HT1080 (cell line): ENCODE data around the gene TMEM81. TPM values are rescaled to one million over a fixed set of nuclear protein-coding genes. Genes with fewer than 3 reads are reported as not detected.

ENCODE experiments used
- DNase-seq: peaks from one replicate; pipeline ENCODE4 v3.0.0-alpha.2; 2015; ENCODE audit warnings: low read depth
- total RNA-seq: library from RNA; depleted of rRNA; stranded (reverse); fragments of >200 nt; shearing (Covaris generic); gene quantifications from 2 replicates; pipeline ENCODE4 v1.2.3, GENCODE V29; 2014

Gene TMEM81
- total RNA-seq, 1 experiment from 2014 or later = 1.2 TPM

DNA sequence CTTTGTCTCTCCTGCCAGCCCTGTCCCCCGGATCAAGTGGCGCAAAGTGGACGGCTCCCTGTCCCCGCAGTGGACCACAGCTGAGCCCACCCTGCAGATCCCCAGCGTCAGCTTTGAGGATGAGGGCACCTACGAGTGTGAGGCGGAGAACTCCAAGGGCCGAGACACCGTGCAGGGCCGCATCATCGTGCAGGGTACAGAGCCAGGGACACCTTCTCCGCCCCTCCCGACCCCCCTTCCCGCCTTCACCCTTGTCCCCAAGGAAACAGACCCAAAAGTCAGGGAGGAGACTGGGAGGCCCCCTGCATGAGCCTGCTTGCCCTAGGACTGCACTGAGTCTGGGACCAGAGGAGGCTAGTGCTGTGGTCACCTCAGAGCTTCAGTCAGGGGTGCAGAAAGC, 23.0 kb downstream of the TMEM81 start:
- no peak for DNase-seq

DNA sequence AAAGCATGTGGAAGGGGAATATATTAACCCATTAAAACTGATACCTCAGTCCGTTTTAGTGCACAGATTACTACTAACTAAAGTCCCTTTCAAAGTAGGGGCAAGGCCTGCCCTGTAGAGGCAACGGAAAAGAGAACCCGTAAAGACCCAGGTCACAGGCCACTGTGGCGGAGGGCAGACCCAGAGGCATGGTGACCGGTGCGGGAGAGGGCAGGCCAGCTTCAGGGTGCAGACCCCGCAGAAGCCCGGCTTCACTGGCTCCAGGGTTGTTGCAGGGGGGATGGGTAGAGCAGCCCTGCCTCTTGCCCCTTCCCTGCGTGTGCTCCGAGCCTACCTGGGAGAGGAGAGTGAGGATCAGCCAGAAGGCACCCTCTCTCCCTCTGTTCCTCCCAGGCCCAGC, 23.5 kb downstream of the TMEM81 start:
- no peak for DNase-seq

DNA sequence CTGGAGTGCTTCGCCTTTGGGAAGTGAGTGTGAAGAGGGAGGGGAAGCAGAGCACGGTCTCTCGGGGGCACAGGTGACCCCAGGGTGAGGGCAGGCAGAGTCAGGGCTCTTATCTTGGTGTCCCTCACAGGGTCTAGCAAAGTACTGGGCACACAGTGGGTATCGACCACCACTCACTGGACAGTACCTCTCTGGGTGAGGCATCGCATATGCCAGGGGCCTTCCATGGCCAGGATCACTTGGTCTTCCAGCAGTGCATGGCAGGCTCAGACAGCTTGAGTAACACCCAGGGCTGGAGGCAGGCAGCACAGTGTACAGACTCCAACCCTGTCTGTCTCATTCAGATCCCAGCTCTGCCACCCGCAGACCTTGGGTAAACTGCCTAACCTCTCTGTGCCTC, 24.6 kb downstream of the TMEM81 start:
- no peak for DNase-seq

- no peak for DNase-seq
Measured at GRCh38 chr1:205058853-205059252, 25.4 kb downstream of the TMEM81 start.

GRCh38 chr1:205057808-205058575, 26.3 kb downstream of the TMEM81 start:
- DNase-seq = no peak

- DNase-seq = no peak
Measured at GRCh38 chr1:205056956-205057568, 27.2 kb downstream of the TMEM81 start.

DNA sequence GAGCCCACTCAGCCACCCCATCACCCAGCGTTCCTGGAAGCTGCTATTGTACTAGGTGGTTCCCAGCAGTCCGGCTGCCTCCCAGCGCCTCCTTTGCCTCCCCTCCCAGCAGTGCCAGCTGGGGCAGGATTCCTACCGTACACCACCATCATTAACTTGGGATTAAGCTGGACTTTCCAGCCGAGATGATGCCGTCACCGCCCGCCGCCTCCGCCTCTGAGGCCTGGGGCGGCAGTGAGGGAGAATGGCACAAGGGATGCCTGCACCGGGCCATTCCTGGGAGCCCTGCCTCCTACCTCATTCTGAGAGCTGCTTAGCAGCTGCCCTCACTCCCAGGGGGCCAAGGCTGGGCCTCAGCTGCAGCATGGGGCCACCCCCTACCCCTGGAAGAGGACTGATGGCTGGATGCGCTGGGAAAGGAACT, 28.1 kb downstream of the TMEM81 start:
- no peak for DNase-seq

DNA sequence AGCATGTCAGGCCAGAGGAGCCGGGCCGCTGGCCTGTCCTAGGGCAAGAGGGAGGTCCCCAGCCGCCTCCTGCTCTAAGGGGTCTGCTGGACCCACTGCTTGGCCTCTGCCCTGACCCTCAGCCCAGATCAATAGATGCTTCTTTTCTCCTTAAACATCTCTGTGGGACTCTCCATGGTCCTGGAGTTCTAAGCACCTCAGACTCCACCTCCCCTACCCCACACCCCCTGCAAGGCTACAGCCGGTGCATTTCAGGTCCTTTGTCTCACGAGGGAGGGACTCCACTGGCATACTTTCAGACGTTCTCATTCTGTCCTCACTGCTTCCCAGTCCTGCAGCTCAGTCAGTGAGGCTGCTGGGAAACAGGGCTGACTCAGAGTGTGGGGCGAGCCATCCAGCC, 30.2 kb downstream of the TMEM81 start:
- no peak for DNase-seq

- DNase-seq = no peak
Measured at GRCh38 chr1:205053296-205053695, 31.0 kb downstream of the TMEM81 start.

- DNase-seq = no peak
Measured at GRCh38 chr1:205052690-205053089, 31.6 kb downstream of the TMEM81 start.

- no peak for DNase-seq
Measured at GRCh38 chr1:205049479-205049878, 34.8 kb downstream of the TMEM81 start.

DNA sequence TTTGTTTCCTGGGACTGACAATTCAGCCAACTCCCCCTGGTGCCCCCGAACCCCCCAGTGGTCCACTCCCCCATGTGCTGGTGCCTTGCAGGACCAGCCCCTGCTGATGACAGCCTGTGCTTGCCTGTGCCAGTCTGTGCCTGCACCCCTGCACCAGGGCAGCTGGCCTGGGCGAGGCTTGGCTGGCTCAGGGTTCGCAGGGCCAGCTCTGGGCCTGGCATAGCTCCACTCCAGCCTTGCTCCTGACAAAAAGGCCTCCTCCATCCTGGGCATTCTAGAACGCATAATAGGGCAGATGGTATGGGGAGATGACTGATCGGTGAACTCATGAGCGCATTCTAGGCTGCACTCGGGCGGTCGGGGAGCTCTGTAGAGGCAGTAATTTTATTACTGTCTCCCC, 35.9 kb downstream of the TMEM81 start:
- DNase-seq = no peak

- DNase-seq = no peak
Measured at GRCh38 chr1:205047764-205048231, 36.5 kb downstream of the TMEM81 start.

- no peak for DNase-seq
Measured at GRCh38 chr1:205046870-205047269, 37.4 kb downstream of the TMEM81 start.

DNA sequence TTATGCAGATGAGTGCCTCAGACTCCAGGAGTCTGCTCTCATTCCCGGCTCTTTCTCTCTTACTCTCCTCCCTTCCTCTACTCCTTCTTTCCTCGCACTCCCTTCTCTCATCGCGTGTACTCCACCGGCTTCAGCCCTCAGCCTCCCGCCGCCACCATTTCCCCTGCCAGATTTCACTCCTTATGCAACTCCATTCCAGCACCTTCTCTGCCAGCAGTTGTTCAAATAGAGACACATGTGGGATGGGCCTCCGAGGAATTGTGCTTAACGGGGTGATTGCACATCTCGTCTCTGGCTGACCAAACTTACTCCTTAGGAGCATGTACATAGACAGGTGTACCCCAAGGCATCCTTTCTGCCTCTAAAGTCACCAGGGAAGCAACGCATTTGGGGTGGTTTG, 39.1 kb downstream of the TMEM81 start:
- DNase-seq = no peak

DNA sequence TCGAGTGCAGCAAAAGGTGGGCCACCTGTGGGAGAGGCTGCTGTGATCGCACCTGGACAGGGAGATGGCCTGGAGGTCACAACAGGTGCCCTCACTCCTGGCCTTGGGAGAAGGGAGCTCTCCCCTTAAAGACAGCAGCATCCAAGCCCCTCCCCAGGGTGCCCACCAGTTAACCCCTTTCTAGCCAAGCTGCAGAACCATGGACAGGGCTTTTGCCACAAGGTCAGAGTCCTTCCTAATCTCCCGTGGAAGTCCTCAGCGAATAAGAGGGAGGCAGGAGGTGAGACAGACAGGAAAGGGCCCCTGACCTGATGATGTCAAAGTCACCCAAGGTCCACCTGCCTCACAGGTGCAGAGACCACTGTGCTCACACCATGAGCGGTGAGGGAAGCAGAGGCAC, 39.5 kb downstream of the TMEM81 start:
- no peak for DNase-seq

GRCh38 chr1:205043866-205044265, 40.4 kb downstream of the TMEM81 start:
- DNase-seq = no peak

DNA sequence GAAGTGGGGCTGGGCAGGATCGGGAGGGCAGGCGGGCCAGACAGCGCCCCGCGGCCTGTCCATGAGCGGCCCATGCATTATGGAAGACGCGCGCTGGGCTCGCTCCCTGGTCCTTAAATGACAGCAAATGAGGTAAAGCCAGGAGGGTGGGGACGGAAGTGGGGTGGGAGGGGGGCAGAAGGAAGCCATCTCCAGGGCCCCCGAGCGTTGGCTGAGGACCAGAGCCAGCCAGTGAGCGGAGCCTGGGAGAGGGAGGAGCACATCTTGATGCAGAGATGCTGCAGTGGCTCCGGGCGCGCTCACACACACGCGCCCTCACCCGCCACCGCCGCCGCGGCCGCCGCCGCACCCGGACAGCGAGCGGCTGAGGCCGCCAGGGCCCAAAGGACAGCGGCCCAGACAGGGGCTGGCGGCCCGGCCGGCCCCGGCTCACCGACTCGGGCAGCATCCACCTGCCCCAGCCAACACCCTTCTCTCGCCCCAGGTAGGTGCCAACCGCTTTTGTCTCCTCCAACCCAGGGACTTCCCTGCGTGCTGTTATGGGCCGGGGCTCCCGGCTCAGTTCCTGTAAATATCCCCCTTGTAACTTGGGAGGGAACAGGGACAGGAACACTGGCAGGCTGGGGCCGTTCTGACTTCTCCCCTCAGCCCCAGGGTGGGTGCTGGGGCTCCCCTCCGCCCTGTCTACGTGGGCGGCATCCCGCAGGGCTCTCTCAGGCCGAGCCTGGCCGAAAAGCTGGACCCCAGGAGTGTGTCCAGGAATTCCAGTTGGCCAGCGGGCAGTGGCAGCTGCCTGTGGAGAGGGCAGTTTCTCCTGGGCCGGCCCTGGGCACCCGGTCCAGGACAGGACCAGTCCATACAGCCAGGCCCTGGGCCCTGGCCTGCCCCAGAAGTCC, 41.1 kb downstream of the TMEM81 start, which contains the start of gene CNTN2:
Gene CNTN2 (plus strand): TSS at position 302 of the 896 bp plus-strand sequence. CDS start 9,974 bp downstream, outside the sequence.
- DNase-seq = no peak

DNA sequence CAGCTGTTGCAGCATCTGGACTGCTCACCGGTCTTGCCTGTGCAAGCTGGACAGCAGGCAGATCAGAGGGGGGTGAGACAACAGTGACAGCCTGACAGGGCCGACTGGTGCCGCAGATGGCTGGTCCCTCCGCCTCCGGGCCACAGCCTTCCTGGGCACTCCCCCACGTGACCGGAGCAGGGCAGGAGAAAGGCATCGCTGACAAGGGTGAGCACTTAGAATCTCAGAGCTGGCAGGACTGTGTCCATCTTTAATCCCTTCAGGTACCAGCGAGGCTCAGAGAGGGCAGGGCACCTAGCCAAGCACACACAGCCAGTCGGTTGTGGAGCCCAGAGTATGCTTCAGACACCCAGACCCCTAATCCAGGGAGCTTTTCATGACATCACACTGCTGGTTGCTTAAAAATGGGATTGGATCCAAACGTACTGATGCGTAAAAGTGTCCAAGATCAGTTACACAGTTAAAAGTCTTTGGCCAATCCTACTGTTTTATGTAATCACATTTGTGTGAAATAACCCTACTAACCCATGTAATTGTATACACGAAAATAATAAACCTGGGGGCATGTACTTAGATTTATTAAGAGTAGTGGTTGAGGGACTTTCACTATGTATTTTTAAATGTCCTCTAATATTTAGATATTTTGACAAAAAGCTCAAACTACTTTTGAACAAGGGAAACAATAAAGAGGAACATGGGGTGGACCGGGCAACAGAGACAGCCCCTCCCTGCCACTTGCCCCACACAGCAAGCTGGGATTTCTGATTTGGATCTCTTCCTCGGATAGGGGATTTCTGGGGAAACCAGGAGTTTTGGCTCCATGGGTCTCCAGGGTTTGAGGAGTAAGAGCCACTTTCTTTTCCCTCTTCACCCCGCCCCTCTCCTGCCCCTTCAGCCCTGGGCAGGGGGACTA, 42.0 kb downstream of the TMEM81 start:
- no peak for DNase-seq

- no peak for DNase-seq
Measured at GRCh38 chr1:205041001-205041715, 43.1 kb downstream of the TMEM81 start.
